Neural crest cell (in vitro differentiated cells): ENCODE data around the gene RNASEH1. TPM values are rescaled to one million over a fixed set of nuclear protein-coding genes. Genes with fewer than 3 reads are reported as not detected.

Experiments
- DNase-seq: peaks from one replicate; pipeline ENCODE4 v3.0.0; 2021; ENCODE audit warnings: low read depth, mixed read lengths, low spot score
- H3K27ac Mint-ChIP-seq: one replicate; pipeline ENCODE4 v1.8.0; 2021; ENCODE audit warnings: mild to moderate bottlenecking, mixed read lengths; ENCODE audit not compliant: unreplicated experiment
- H3K27me3 Mint-ChIP-seq: 2 replicates; pipeline ENCODE4 v1.8.0; 2021; ENCODE audit warnings: low read depth, mild to moderate bottlenecking, mixed read lengths
- H3K36me3 Mint-ChIP-seq: 2 replicates; pipeline ENCODE4 v1.8.0; 2021; ENCODE audit warnings: low read depth, mild to moderate bottlenecking, mixed read lengths
- H3K4me1 Mint-ChIP-seq: 2 replicates; pipeline ENCODE4 v1.8.0; 2021; ENCODE audit warnings: mixed read lengths
- H3K4me3 Mint-ChIP-seq: one replicate; pipeline ENCODE4 v1.8.0; 2021; ENCODE audit warnings: mild to moderate bottlenecking, mixed read lengths
- H3K9me3 Mint-ChIP-seq: 2 replicates; pipeline ENCODE4 v1.8.0; 2021; ENCODE audit warnings: mixed read lengths
- total RNA-seq: library from RNA; stranded (reverse); gene quantifications from 2 replicates; pipeline ENCODE4 v1.2.1, GENCODE V29; 2021
- TF ChIP-seq, protein P1 (sequence below): fragments of 200-600 bp; sonication (generic); conservative IDR thresholded peaks from 2 replicates; pipeline ENCODE4 v1.5.0; 2021; ENCODE audit warnings: antibody characterized with exemption, mild to moderate bottlenecking

RNASEH1 gene
- total RNA-seq, 1 donor from 2014 or later: 33.7 TPM

DNA sequence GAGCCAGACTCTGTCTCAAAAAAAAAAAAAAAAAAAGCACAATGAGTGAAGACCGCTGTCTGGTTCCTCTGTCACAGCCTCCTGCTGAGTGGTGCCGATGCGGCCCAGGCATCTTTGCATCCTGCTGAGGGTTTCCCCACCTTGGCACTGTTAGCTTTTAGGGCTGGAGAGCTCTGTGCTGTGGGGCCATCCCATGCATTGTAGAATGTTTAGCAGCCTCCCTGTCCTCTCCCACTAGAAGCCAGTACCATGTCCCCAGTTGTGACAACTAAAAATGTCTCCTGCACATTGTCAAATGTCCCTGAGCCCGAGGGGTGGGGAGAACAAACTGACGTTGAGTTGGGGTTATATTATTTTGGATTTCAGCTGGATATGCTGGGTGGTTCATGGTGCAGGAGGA is 28.9 kb upstream of the RNASEH1 start:
- TF ChIP-seq, protein P1, sequence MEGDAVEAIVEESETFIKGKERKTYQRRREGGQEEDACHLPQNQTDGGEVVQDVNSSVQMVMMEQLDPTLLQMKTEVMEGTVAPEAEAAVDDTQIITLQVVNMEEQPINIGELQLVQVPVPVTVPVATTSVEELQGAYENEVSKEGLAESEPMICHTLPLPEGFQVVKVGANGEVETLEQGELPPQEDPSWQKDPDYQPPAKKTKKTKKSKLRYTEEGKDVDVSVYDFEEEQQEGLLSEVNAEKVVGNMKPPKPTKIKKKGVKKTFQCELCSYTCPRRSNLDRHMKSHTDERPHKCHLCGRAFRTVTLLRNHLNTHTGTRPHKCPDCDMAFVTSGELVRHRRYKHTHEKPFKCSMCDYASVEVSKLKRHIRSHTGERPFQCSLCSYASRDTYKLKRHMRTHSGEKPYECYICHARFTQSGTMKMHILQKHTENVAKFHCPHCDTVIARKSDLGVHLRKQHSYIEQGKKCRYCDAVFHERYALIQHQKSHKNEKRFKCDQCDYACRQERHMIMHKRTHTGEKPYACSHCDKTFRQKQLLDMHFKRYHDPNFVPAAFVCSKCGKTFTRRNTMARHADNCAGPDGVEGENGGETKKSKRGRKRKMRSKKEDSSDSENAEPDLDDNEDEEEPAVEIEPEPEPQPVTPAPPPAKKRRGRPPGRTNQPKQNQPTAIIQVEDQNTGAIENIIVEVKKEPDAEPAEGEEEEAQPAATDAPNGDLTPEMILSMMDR: no peak
- no peaks in the 10 kb centered on the region for H3K4me1 Mint-ChIP-seq
- H3K27me3 Mint-ChIP-seq: no peaks in the 10 kb centered on the region
- no peak overlapping the region for H3K27ac Mint-ChIP-seq
- H3K4me3 Mint-ChIP-seq: no peak overlapping the region
- no peaks in the 10 kb centered on the region for H3K9me3 Mint-ChIP-seq
- peaks cover 19% of the 10 kb centered on the region for H3K36me3 Mint-ChIP-seq
- DNase-seq: no peak

DNA sequence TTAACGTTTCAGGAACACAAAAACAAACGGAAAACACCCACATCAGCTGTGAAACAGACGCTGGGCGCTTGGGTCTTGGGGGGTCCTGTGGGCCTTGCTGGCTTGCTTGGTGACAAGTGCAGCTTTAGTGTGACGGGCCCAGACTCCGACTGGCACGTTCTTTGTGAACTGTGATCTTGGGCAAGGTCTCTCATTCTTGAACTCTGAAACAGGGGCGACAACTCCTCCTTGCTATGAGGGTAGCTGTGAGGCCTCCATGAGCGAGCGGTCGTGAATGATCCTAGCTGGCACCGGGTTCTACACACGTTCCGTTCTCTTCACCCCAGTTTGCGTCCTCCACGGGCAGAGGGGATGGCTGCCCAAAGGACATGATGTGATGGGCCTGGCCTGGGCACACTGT is 28.1 kb upstream of the RNASEH1 start:
- Mint-ChIP-seq H3K4me3 (no peak overlapping the region), H3K9me3 (no peaks in the 10 kb centered on the region), H3K36me3 (peaks cover 22% of the 10 kb centered on the region), H3K27me3 (no peaks in the 10 kb centered on the region), H3K4me1 (no peaks in the 10 kb centered on the region), H3K27ac (no peak overlapping the region)
- no peak for DNase-seq
- TF ChIP-seq, protein P1: no peak

DNA sequence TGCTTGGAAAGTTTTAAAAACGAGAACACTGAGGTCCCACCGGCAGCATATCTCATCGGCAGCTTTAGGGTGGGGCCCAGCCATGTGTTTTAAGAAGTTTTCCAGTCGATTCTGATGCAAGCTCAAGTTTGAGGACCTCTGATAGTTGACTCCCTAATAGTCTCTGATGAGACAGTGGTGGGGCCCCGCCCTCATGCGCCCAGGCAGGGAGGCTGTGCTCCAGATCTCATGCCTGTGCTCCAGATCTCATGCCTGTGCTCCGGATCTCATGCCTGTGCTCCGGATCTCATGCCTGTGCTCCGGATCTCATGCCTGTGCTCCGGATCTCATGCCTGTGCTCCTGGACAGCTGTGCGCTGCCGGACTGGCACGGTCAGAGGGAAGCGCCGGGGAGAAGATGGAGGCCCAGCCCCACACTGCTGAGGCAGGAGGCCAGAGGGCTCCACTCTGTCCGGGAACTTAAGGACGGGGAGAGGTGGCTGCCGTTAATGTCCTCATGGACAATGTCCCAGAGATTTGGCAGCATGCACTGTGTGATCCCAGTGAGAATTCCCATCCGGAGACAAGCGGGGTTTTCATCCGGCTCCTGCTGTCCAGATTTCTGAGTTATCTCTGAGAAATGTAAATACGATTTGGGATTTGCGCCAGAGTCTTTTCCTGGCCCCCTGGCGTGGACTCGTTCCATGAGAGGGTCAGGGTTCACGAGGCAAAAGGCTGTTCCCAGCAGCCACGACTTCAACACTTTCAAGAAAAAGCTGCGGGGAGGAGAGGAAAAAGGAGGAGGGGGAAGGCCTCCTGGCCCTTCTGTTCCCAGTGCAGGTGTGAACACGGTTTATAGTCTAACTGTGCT is 27.4 kb upstream of the RNASEH1 start:
- Mint-ChIP-seq H3K9me3 (no peaks in the 10 kb centered on the region), H3K36me3 (peaks cover 24% of the 10 kb centered on the region), H3K4me3 (no peak overlapping the region), H3K4me1 (peaks cover under 1% of the 10 kb centered on the region), H3K27me3 (no peaks in the 10 kb centered on the region), H3K27ac (no peak overlapping the region)
- TF ChIP-seq, protein P1: no peak
- DNase-seq: no peak

DNA sequence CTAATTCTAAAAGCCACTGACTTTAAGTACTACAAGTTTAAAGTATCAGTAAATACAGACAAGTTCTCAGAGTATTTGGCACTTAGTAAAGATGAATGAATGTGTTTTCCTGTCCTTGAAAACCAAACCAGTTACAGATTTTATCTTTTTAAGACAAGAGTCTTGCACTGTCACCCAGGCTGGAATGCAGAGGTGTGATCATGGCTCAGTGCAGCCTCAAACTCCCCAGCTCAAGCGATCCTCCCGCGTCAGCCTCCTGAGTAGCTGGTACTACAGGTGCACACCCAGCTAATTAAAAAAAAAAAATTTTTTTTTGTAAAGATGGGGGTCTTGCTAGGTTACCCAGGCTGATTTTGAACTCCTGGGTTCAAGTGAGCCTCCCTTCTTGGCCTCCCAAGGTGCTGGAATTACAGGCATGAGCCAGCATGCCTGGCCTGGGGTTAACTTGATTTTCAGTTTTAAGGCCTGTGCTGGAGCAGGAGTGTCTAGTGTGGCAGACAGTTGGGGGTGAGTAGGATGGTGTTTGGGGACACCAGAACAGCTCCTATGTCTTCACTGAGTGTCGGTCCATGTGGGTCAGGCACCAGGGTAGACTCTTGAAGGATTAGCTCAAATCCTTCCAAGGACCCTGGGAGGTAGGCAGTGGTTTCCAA is 26.6 kb upstream of the RNASEH1 start:
- H3K4me3 Mint-ChIP-seq: no peak overlapping the region
- peaks cover 26% of the 10 kb centered on the region for H3K36me3 Mint-ChIP-seq
- no peaks in the 10 kb centered on the region for H3K27me3 Mint-ChIP-seq
- TF ChIP-seq, protein P1: no peak
- H3K27ac Mint-ChIP-seq: peak overlapping the region; percentile 87
- H3K4me1 Mint-ChIP-seq: peaks cover 3% of the 10 kb centered on the region
- no peak for DNase-seq
- H3K9me3 Mint-ChIP-seq: no peaks in the 10 kb centered on the region

DNA sequence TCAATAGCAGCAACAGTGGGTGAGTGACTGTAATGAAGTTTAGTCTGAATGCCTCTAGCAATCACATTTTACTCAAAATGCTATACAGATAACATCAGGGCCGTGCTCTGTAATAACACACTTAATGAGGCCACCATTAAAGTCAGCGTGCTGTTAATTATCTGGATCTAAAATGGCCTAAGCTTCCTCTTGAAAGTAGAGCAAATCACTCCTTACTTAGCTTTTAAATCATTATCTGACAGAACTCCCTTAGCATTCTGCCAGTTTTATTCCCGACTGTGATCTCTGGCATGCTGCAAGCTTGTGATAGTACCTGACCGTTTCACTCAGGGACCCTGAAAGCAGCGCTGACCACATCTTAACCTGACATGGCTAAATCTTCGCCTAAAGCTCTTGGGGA is 25.9 kb upstream of the RNASEH1 start:
- no peaks in the 10 kb centered on the region for H3K27me3 Mint-ChIP-seq
- peaks cover 9% of the 10 kb centered on the region for H3K4me1 Mint-ChIP-seq
- no peak overlapping the region for H3K4me3 Mint-ChIP-seq
- no peaks in the 10 kb centered on the region for H3K9me3 Mint-ChIP-seq
- DNase-seq: no peak
- H3K36me3 Mint-ChIP-seq: peaks cover 25% of the 10 kb centered on the region
- TF ChIP-seq, protein P1: no peak
- peak overlapping the region; percentile 87 for H3K27ac Mint-ChIP-seq
